Measurements from ENCODE around the gene RNF187.
"Not testable (repeated sequence)": the region's sequence is repeated elsewhere in the genome, so short reads cannot be mapped to it uniquely, and the experiment has no call there.

Gene RNF187

GRCh38 chr1:228459091-228459993 is 27.8 kb upstream of the RNF187 start:
- peak; percentile 24 to 29 for DNase-seq (ENCODE audit: low read depth in 2 of 2)

- DNase-seq (ENCODE audit: low read depth in 2 of 2): no peak
Observed at GRCh38 chr1:228460821-228461220, 26.4 kb upstream of the RNF187 start.

- DNase-seq (ENCODE audit: low read depth in 2 of 2): no peak
Observed at GRCh38 chr1:228462560-228462959, 24.6 kb upstream of the RNF187 start.

DNA sequence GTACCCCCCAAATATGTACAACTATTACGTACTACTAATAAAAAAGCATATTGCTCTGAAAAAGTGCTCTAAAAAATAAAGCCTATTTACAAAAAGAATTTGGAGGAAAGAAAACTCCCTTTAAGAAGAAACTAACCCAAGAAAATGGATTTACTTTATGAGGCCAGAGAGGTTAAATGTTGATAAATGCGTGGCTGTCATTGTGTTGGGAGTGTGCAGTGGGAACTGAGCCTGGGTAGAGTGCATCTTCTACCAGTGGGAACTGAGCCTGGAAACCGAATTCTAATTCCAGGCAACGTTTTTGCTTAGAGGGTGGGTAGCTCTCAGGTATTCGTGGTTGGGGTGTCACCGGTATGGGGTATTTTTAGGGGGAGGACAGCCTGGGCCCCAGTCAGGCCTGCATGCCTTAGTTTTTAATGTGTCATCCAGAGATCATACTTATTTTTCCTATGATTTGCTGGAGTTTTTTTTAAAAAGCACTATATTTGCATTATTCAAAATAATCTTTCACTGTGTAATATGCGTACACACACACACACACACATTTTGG is 24.1 kb upstream of the RNF187 start:
- DNase-seq (ENCODE audit: low read depth in 2 of 2): no peak

DNA sequence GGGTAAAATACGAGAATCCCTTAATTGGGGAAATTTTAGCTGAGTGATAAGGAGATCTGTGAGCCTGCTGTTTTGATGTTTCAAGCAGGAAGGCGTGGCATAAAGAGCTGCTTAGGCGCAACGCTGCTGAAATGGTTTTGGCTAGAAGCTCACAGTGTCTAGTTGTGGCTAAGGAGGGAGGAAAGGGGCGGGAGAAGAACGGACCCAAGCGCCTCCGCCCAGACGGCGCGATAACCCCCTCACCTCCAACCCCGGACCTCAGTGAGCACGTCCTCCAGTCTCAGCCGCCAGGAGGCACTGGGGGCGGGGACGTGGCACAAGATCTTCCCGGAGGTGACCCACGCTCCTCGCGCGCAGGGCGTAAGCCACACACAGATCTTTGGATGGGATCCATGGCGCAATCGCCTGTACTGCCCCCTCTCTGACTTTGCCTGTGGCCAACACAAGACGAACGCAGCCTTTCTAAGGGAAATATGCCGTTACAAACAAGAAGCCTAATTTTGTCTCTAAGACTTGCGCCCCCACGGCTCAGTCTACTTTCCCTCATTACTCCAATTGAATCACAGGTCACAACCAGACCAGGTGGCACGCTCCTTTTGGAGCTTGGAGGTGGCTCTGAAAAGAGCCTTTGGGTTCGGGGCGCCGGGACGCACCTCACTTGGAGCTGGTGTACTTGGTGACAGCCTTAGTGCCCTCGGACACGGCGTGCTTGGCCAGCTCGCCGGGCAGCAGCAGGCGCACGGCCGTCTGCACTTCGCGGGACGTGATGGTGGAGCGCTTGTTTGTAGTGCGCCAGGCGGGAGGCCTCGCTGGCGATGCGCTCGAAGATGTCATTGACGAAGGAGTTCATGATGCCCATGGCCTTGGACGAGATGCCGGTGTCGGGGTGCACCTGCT is 23.4 kb upstream of the RNF187 start:
- no peak for DNase-seq (ENCODE audit: low read depth in 2 of 2)

- DNase-seq (ENCODE audit: low read depth in 2 of 2): peak in 1 of 2 experiments; percentile 49
Observed at GRCh38 chr1:228464487-228464983, 22.6 kb upstream of the RNF187 start.

- DNase-seq (ENCODE audit: low read depth in 2 of 2): no peak
Observed at GRCh38 chr1:228465141-228465540, 22.0 kb upstream of the RNF187 start.

- DNase-seq (ENCODE audit: low read depth in 2 of 2): no peak
Observed at GRCh38 chr1:228465571-228466146, 21.5 kb upstream of the RNF187 start.

DNA sequence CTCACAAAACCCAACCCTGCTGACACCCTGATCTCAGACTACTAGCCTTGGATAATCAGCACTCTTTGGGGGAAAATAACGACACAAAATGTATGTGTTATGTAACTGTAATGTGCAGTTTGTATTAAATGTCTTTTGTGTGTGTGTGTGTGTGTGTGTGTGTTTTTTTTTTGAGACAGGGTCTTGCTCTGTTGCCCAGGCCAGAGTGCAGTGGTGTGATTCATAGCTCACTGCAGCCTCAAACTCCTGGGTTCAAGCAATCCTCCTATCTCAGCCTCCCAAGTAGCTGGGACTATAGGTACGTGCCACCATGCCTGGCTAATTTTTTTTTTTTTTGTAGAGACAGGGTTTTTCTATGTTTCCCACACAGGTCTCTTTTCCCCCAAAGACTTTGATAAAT is 19.0 kb upstream of the RNF187 start:
- not testable (repeated sequence) for DNase-seq (ENCODE audit: low read depth in 2 of 2)

GRCh38 chr1:228469413-228470162 is 17.6 kb upstream of the RNF187 start:
- no peak for DNase-seq (ENCODE audit: low read depth in 2 of 2)

DNA sequence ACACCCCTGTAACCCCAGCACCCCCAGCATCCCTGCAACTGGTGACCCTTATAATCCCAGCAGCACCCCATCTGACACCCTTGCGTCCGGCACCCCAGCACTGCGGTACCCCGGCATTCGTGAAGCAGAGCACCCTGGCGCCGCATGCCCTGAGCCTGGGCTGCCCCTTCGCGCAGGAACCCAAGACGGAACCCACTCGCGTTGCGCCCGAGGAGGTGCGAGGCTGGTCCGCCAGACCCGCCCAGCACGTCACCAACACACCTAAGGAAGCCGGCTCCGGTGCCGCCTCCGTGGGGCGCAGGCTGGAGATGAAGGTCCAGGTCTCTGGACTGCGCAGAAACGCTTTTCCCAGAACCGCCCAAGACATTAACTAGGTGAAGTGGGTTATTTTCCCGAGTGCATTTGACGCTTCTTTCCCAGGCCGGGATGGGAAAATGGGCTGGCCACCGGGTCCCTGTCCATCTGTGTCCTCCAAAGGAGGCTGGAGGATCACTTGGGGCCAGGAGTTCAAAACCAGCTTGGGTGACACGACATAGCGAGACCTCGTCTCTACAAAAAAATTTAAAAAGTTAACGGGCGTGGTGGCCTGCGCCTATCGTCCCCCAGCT is 15.9 kb upstream of the RNF187 start:
- no peak for DNase-seq (ENCODE audit: low read depth in 2 of 2)

GRCh38 chr1:228471762-228472398 is 15.3 kb upstream of the RNF187 start:
- no peak for DNase-seq (ENCODE audit: low read depth in 2 of 2)

GRCh38 chr1:228472655-228473054 is 14.5 kb upstream of the RNF187 start:
- DNase-seq (ENCODE audit: low read depth in 2 of 2): no peak

DNA sequence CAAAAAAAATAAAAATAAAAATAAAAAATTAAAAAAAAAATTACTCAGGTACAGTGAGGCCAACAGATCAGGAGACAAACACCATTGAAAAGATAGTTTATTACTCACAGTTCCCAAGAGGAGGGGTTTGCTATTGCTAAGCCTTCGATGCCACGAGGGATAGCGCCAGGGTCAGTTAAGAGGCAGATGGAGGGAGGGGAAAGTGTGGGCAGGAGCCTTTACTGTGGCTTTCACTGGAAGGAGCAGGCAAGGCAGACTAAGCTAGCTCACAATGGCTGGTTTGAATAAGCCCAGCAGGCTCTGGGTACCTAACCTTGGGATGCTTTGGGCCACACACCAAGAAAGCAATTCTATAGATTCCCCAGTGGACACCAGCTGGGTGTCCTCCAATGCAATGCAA is 12.7 kb upstream of the RNF187 start:
- DNase-seq (ENCODE audit: low read depth in 2 of 2): no peak

- no peak for DNase-seq (ENCODE audit: low read depth in 2 of 2)
Observed at GRCh38 chr1:228475812-228476211, 11.4 kb upstream of the RNF187 start.

GRCh38 chr1:228477263-228477662 is 9.9 kb upstream of the RNF187 start:
- DNase-seq (ENCODE audit: low read depth in 2 of 2): no peak

GRCh38 chr1:228478326-228478725 is 8.9 kb upstream of the RNF187 start:
- no peak for DNase-seq (ENCODE audit: low read depth in 2 of 2)

DNA sequence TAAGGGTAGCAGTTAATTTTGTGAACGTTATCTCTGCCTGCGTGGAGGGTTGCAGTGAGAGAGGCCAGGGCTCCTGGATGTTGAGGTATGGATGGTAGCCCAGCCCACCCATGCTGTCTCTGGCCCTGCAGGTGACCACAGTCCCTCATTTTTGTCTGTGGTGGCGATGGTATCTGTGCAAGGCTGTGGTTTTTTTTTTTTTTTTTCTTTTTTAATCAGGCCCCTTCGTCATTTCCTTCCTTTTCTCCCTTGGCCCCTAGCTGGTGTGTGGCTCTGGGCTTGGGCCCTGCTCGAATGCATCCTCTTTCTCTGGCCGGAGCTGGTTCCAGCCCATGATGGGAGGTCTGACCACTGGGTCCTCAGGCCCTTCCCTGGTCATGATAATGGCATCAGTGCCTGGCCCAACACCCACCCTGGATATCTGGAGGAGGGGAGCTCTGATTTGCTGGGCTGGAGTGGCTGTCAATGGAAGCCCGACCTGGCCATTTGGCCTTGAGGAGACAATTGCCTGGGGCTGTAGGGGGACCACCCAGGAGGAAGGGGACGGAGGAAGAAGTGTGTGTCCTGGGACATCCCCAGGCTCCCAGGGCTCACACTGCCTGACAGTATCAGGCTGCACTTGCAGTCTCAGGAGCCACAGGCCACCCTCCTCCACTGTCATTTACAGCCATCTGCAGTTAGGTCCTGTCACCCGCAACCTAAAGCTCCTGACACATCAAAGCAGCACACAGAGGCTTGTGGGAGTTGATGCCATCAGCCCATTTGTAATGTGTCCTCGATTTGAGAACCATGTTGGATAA is 8.1 kb upstream of the RNF187 start:
- no peak for DNase-seq (ENCODE audit: low read depth in 2 of 2)

- DNase-seq (ENCODE audit: low read depth in 2 of 2): no peak
Observed at GRCh38 chr1:228483789-228484188, 3.4 kb upstream of the RNF187 start.
